ENCODE data around the gene BARX1.
"Not testable (repeated sequence)": the region's sequence is repeated elsewhere in the genome, so short reads cannot be mapped to it uniquely, and the experiment has no call there.

The BARX1 gene

DNA sequence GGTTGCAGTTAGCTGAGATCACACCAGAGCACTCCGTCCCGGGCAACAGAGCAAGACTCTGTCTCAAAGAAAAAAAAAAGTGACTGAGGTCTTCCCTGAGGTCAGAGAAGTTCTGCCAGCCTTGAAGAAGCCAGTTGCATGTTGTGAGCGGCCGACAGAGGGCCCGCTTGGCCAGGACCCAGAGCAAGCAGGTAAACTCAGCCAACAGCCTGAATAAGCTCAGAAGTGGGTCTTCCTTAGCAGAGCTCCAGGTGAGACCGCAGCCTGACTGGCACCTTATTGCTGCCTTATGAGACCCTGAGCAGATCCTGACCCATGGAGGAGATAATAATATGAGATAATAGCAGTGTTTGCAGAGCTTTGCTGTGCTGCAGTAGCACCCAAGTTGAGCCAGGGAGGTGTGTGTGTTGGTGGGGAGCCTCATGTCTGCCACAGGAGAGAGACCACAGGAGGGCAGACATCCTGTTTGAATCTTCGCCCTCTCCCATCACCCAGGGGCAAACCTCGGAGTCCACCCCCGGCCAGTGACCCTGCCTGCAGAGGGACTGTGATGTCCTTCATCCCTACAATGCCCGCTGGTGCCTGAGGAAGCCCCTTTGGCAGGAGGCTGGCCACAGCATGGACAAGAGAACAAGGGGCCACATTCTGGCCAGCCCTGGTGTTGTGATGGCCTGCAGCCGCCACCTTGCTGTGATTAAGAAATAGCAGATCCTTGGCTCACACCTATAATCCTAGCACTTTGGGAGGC lies 10.8 kb upstream of the BARX1 start:
- DNase-seq = no peak

DNA sequence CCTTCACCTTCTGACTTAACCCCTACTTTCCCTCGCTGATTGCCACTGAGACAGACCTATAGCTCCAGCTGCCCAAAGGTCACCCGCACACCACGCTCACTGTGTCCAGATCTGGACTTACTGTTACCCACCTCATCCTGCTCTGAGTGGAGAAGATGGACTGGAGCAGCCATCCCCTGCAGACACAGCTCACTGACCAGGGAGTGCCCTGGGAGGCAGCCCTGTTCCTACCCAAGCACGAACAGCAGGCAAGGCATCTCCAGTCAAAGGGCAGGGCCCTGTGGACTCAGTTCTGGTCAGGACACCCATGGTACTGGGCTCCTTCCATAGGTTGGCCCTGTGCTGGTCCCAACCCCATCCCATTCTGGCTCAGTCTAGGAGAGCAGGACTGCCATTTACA lies 9.5 kb upstream of the BARX1 start:
- no peak for DNase-seq

DNA sequence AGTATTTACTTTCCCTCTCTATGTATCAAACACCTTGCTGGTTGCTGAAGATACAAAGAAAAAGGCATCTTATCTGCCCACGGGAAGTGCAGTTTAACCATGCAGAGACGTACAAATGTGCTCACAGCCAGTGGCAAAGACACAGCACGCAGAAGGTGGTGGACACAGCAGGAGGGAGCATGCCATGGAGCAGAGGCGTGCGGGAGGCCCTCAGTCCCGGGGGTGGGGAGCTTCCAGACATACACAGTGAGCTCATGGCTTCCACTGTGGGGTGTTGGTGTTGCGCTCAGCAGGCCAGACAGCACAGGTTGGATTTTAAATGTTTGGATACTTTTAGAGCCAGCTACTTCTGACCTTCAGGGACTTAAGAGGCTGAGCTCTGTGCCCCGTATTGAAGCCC lies 8.8 kb upstream of the BARX1 start:
- DNase-seq = no peak

- not testable (repeated sequence) for DNase-seq
These were observed 8.3 kb upstream of the BARX1 start for GRCh38 chr9:93963489-93963888.

DNA sequence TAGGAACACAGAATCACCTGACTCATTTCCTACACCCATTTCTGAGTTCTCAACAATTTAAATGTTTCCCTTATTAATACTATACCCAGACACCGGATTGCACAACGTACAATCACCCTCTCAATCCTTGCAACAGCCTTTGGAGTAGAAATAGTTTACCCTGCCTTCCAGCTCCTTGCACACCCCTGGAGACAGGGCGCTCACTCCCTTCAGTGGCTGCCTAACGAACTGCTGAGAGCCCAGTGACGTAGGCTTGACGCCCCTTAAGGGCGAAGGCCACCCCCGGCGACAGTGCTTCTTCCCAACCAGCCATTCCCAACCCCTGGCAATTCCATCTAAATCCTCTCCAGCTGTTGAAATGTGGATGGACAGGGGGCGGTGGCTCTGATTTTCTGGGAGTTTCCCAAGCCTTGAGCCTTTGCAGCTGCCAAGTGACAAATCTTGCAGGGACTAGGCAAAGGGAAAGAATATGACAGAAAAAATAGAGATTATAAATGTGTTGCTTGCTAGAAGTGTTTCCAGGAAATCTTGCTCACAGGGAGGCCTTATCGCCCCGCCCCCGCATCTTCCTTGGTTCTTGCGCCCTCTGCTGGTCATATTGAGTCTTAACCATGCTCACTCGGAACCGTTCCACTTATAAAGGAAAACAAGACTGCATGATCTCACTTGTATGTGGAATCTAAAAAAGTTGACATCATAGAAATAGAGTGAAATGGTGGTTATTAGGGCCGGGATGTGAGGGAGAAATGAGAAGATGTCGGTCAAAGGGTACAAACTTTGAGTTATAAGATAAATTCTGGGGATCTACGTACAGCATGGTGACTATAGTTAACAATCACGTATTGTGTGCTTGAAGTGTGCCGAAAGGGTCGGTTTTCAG lies 7.6 kb upstream of the BARX1 start:
- DNase-seq = peak; percentile 72

DNA sequence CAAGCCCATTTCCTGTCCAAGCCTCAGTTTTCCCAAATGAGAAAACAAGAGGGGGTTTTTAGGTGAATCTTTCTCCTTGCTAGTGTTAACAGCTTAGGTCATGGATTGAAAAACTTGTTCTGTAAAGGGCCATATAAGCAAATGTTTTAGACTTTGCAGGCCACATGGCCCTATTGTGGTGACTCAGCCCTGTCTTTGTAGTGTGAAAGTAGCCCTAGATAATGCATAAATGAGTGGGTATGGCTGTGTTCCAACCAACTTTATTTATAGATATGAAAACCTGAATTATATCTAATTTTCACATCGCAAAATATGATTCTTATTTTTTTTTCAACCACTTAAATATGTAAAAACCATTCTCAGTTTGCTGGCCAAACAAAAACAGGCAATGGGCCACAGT lies 6.9 kb upstream of the BARX1 start:
- DNase-seq = no peak

DNA sequence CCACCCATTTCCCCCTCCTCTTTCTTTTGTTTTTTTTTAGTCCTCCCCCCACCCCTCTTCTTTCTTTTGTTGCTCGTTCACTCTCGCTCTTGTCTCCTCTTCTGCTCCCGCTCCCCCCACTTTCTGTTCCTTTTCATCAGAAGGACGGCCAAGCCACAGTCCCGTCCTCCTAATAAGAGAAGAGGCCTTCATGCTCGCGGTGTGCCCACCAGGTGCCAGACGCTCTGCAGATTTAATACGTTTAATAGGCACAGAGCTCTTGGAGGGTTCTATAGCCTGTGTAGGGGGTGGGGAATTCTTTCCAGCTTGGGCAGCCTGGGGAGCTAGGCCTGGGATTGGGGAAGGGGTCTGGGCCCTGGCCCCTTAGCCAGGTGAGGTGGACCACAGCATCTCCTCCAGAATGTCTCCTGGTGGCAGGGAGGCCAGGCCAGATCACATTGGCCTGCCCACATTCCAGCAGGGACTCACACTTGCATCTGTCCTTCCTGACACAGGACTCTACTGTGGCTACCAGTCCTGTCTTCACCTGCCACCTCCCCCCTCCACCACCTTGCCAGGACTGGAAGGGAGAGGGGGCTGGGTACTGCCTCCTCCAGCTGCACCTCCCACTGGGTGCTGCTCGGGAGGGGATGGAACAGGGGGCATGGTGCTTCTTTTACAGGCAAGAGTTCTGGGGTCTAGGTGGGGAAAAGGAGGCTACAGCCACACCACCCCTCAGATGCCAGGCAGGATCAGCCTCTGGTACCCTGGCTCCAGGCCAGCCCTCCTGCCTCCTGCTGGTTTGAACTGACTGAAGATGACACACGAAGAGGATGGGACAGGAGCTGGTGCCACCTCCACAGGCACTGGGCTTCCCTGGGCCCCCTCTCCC lies 6.1 kb upstream of the BARX1 start:
- DNase-seq = no peak

- DNase-seq = no peak
These were observed 5.2 kb upstream of the BARX1 start for GRCh38 chr9:93960221-93960970.

DNA sequence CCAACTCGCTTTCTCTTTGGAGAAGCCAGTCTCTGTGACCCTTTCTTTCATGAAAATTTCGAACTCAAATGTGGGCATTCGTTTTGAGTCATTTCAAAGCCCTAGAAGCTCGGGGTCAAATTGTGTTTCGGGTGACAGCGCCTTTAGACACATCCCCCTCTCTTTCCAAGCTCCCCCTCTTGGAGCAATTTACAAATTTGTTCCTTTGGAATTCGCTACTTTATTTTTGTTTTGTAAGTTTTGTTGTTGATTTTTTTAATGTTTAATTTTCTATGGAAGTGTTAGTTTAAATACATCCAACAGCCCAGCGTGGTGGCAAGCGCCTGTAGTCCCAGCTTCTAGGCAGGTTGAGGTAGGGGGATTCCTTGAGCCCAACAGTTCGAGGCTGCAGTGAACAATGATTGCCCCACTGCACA lies 4.6 kb upstream of the BARX1 start:
- DNase-seq = no peak

DNA sequence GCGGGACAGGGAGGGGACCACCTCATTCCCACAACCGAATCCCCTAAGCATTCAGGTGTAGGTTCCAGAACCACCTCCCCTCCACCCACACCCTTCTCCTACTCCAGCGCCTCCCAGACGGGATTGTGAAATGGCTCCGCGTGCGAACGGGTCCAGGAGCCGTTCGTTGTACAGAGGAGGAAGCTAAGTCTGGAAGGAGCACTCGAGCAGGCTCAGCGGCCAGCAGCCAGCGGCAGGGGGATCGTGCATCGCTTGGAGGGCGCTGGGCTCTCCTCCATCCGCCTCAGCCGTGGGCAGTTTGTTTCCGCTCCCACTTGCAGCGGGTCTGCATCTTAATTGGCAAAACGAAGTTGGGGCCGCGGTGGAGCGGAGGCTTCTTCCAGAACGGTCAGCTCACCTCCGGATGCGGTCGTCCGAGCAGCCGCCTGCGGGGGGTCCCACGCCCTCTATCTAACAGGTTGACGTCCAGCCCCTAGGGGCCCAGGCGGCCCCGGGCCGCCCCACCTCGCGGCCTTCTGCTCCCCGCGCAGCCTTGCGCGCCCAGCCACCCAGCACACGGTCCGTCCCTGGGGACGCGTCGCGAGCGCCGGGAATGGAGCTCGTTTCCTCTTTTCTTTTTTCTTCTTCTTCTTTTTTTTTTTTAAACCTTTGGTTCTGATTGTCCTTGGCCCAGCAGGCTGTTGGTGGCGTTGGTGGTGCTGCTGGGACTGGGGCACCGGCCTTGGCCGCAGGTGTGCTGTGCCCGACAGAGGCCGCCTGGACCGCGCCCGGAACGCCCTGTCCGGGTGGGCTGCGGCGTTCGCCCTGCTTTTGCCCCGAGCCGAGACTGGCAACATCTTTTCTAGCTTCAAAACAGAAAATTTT lies 3.9 kb upstream of the BARX1 start:
- DNase-seq = no peak

GRCh38 chr9:93958121-93958818 lies 3.1 kb upstream of the BARX1 start:
- DNase-seq = no peak

DNA sequence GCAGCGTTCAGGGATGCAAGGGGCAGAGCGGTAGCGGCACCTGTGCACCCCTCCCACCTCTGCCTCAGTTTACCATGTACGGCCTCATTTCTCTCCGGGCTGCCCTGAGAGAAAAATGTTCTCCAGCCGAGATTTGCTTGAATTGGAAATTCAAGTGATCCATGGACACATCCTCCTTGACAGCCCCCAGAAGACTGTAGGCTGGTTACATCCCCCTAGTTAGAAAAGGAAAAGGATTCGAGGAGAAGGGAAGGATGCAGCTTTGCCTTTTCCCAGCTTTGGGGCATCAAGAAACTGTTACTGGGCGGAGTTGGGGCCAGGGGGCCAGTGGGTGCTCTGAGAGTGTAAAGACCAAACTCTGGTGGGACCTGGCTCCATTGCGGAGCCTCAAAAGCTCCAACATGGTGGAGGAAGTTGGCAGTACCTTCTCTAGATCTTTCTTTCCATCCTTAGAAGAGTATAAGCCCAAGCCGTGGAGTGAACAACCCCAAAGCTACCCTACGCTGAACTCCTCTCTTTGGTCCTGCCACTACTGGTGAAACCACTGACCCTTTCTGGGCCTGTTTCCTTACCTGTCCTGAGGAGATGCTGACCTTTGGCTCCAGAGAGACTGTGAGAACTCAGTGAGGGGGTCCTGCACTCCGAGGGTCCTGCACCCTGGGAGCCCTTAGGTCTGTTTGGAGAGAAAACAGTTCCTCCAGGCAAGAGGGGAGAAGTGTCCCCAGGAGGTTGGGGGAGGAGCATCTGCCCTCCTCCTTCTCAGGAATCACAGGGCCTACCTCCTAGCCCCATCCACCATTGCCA lies 1.0 kb upstream of the BARX1 start:
- DNase-seq = no peak

- no peak for DNase-seq
These were observed 607 bp downstream of the BARX1 start for GRCh38 chr9:93954434-93955061.

DNA sequence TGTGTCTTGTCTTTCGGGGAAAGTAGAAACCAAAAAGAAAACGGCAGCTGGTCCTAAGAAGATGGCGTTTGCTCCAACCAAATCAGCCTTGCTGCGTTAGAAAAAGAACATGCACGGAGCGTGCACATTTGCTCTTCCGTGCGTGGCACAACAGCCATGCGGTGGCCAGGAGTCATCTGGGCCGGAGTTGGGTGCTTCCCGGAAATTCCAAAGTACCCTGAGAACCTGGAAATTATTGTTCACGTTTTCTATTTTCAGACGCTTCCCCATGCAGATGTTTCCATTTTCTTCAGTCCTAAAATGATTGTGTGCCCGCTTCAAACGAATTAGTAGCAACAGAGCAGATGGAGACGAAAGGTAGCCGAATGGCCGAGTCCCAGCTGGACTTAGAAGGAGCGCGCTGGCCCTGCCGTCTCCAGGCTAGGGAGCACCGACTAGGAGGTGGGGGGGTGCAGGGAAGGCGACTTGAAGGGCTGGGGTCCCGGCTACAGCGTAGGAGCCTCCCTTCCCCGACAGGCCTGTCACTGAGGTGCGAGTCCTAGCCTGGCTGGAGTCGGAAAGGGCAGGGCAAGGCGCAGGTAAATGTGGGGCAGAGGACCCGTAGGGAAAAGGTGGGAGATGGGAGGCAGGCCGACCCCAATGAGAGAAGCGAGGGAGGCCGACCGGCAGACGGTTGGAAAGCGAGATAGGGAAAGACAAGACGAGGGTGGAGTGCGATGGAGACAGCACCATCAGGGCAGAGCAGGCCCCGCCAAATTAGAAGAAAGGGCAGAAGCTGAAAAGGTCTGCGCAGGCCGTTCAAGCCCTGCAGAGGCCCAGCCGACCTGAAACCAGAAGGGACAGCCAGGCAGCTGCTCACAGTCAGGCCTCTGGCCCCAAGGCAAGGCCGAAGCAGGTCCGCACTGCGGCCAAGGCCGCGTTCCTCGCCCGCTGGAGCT lies 1.4 kb downstream of the BARX1 start:
- no peak for DNase-seq

DNA sequence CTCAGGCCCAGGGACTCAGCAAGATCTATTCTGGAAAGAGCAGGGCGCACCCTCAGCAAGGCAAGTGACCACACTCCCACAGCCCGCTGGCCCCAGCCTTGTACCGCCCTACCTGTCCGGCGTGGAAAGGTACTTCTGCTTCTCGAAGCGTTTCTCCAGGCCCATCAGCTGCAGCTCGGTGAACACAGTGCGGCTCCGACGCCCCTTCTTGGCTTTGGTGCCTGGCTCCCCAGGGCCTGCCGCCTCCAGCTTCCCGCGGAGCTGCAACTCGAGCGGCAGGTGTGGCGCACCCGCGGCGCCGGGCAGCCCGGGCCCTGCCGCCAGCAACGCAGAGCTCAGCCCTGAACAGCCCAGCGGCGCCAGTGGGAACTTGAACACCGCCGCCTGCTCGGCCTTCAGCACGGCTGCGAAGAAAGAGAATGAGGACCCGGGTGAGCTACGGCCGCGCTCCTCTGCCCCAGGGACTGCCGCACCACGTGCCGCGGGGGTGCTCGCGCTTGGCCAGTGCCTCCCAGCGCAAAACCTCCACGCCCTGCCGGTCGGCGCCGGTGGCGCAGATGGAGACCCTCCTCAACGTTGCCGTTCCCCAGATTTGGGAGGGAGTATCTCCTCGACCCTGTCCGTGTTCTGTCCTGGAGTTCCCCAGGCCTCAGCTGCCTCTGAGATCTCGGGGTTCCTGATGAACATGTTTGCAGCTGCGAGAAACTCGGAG lies 2.2 kb downstream of the BARX1 start:
- DNase-seq = no peak

DNA sequence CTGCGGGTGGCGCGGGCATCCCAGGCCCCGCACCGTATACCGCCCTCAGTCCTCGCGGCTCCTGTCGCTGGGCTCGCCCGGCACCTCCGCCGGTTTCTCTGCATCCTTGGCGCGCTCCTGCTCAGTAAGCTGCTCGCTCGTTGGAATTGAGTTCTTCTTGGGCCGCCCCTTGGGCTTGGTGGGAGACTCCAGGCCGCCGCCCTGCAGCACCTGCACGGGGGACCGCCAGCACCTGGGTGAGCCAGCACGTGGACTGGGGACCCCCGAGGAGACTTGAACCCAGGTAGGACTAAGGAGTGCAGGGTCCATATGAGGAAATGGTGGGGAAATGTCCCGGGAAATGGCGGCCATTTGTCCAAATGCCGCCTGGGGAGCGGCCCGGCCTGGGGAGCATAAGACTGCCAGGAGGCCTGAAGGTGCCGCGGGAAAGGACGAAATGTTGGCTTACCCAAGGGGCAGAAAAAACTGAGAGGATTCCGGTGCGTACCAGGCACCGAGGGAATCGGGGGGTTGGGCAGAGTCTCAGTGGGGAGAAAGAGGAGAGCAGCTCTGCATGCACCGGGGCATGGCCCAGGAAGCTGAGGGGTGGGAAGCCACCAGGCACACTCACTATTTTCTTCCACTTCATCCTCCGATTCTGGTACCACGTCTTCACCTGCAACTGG lies 2.9 kb downstream of the BARX1 start:
- no peak for DNase-seq

- no peak for DNase-seq
These were observed 3.5 kb downstream of the BARX1 start for GRCh38 chr9:93951655-93952118.
